MCF 10A (cell line): ENCODE results near the gene RPS6KA1. TPM values are rescaled to one million over a fixed set of nuclear protein-coding genes. Genes with fewer than 3 reads are reported as not detected.
"Not testable (repeated sequence)": the region's sequence is repeated elsewhere in the genome, so short reads cannot be mapped to it uniquely, and the experiment has no call there.

ENCODE experiments used
- BruUV-seq: library from RNA; stranded (reverse); fragments of 400-500 nt; replicated peaks from 2 replicates; lab custom pipeline; 2021; lab: Mats Ljungman, UMichigan
- CTCF ChIA-PET: fragments of 300-600 bp; sonication (Branson Sonifier 250); formaldehyde crosslinking; extraction: SDS; loops from one replicate; lab custom pipeline; 2021; ENCODE audit warnings: antibody characterized with exemption, inconsistent platforms; lab: Yijun Ruan, JAX
- POLR2A ChIA-PET: fragments of 300-600, 350-650 bp; sonication (Branson Sonifier 250); formaldehyde crosslinking; extraction: SDS; loops from one replicate; lab custom pipeline; 2020; ENCODE audit warnings: antibody characterized with exemption, inconsistent platforms; lab: Yijun Ruan, JAX
- DNase-seq: peaks from one replicate; pipeline ENCODE4 v3.0.0-alpha.2; 2018; ENCODE audit not compliant: unreplicated experiment
- H3K27ac Mint-ChIP-seq: one replicate; pipeline ENCODE4 v1.8.0; 2022; ENCODE audit warnings: mild to moderate bottlenecking, low read depth, mixed read lengths; ENCODE audit not compliant: unreplicated experiment
- H3K27me3 Mint-ChIP-seq: one replicate; pipeline ENCODE4 v1.8.0; 2022; ENCODE audit warnings: mixed read lengths; ENCODE audit not compliant: insufficient read depth, unreplicated experiment
- H3K36me3 Mint-ChIP-seq: one replicate; pipeline ENCODE4 v1.8.0; 2022; ENCODE audit warnings: mild to moderate bottlenecking, moderate library complexity, mixed read lengths; ENCODE audit not compliant: insufficient read depth, unreplicated experiment
- H3K4me1 Mint-ChIP-seq: one replicate; pipeline ENCODE4 v1.8.0; 2022; ENCODE audit warnings: mixed read lengths; ENCODE audit not compliant: insufficient read depth, unreplicated experiment
- H3K4me3 Mint-ChIP-seq: one replicate; pipeline ENCODE4 v1.8.0; 2022; ENCODE audit warnings: mild to moderate bottlenecking, moderate library complexity, mixed read lengths; ENCODE audit not compliant: unreplicated experiment
- H3K9me3 Mint-ChIP-seq: one replicate; pipeline ENCODE4 v1.8.0; 2022; ENCODE audit warnings: mixed read lengths; ENCODE audit not compliant: unreplicated experiment
- CTCF ChIP-seq: fragments of 200-600 bp; IDR thresholded peaks from one replicate; pipeline ENCODE4 v1.8.0; 2022; ENCODE audit warnings: antibody characterized with exemption, mild to moderate bottlenecking; ENCODE audit not compliant: unreplicated experiment
- intact Hi-C: fragments of 100-400 bp; cut with micrococcal nuclease; formaldehyde crosslinking; loops from 2 replicates; pipeline ENCODE4 v1.14.1; 2022
- total RNA-seq: library from RNA; stranded (reverse); gene quantifications from 2 replicates; pipeline ENCODE4 v1.2.3, GENCODE V29; 2022

The RPS6KA1 gene
- total RNA-seq, 1 experiment from 2014 or later = 43.9 TPM

GRCh38 chr1:26582836-26583460 lies 53.4 kb downstream of the RPS6KA1 start:
- no peak for TF ChIP-seq CTCF
- no peak overlapping the region for H3K27ac Mint-ChIP-seq
- H3K27me3 Mint-ChIP-seq = no peaks in the 10 kb centered on the region
- no peak overlapping the region for H3K4me3 Mint-ChIP-seq
- peaks cover 5% of the 10 kb centered on the region for H3K36me3 Mint-ChIP-seq
- ChIA-PET POLR2A (interaction anchor here (0.7 to 1.0 kb wide), 2 partner anchors 146 to 151 kb away, joined by 3 read pairs; partner anchors contain the start of gene DHDDS), CTCF (interaction anchor here (0.8 to 1.1 kb wide), 2 partner anchors 19 to 228 kb away, joined by 3 read pairs; no protein-coding TSS in a partner anchor)
- H3K9me3 Mint-ChIP-seq = no peaks in the 10 kb centered on the region
- intact Hi-C loops = no loop called here
- peak; percentile 69 for DNase-seq
- peaks cover 5% of the 10 kb centered on the region for H3K4me1 Mint-ChIP-seq
- BruUV-seq = no TSS peak

- TF ChIP-seq CTCF = no peak
- BruUV-seq = no TSS peak
- Mint-ChIP-seq H3K4me1 (peaks cover 5% of the 10 kb centered on the region), H3K27ac (no peak overlapping the region), H3K27me3 (no peaks in the 10 kb centered on the region), H3K36me3 (peaks cover 5% of the 10 kb centered on the region), H3K9me3 (peaks cover under 1% of the 10 kb centered on the region), H3K4me3 (no peak overlapping the region)
- ChIA-PET CTCF (interaction anchor here (0.6 to 1.1 kb wide), 3 partner anchors 18 to 207 kb away, joined by 3 to 4 read pairs (median 3); no protein-coding TSS in a partner anchor), POLR2A (interaction anchor here (0.6 kb wide), 1 partner anchor 9 kb away, joined by 3 read pairs; no protein-coding TSS in a partner anchor)
- DNase-seq = peak; percentile 30
- intact Hi-C loops = no loop called here
Observed at GRCh38 chr1:26583646-26584485, 54.3 kb downstream of the RPS6KA1 start.

GRCh38 chr1:26584588-26584987 lies 55.0 kb downstream of the RPS6KA1 start:
- DNase-seq, H3K27ac Mint-ChIP-seq, H3K36me3 Mint-ChIP-seq, H3K4me3 Mint-ChIP-seq, H3K27me3 Mint-ChIP-seq, H3K9me3 Mint-ChIP-seq, intact Hi-C loops, H3K4me1 Mint-ChIP-seq, BruUV-seq: not testable (repeated sequence)
- POLR2A ChIA-PET = interaction anchor here (0.6 to 0.7 kb wide), 2 partner anchors 8 to 11 kb away, joined by 3 read pairs; no protein-coding TSS in a partner anchor
- CTCF ChIA-PET = interaction anchor here (0.6 to 0.9 kb wide), 2 partner anchors 82 to 206 kb away, joined by 3 to 4 read pairs; no protein-coding TSS in a partner anchor

GRCh38 chr1:26585471-26585870 lies 55.9 kb downstream of the RPS6KA1 start:
- CTCF ChIA-PET = interaction anchor here (0.6 kb wide), 1 partner anchor 227 kb away, joined by 3 read pairs; no protein-coding TSS in a partner anchor
- no TSS peak for BruUV-seq
- intact Hi-C loops = no loop called here
- TF ChIP-seq CTCF = no peak
- POLR2A ChIA-PET = interaction anchor here (0.7 kb wide), 1 partner anchor 12 kb away, joined by 3 read pairs; no protein-coding TSS in a partner anchor
- Mint-ChIP-seq H3K4me1 (peaks cover 5% of the 10 kb centered on the region), H3K27ac (no peak overlapping the region), H3K4me3 (no peak overlapping the region), H3K27me3 (no peaks in the 10 kb centered on the region), H3K36me3 (peaks cover 5% of the 10 kb centered on the region), H3K9me3 (peaks cover 5% of the 10 kb centered on the region)
- no peak for DNase-seq
